H1 (cell line): Measurements from ENCODE around the gene KIF13A. TPM values are rescaled to one million over a fixed set of nuclear protein-coding genes. Genes with fewer than 3 reads are reported as not detected.

Experiments used
- ASH2L ChIP-seq: fragments of 200-600, 300-600 bp; sonication (generic); IDR thresholded peaks from one replicate; pipeline ENCODE4 v1.7.1; 2017; ENCODE audit warnings: low read length
- ATF2 ChIP-seq: IDR thresholded peaks from 2 replicates; pipeline ENCODE4 v1.6.1; 2012; ENCODE audit warnings: low read length, inconsistent platforms
- BCL11A ChIP-seq, 2 experiments: IDR thresholded peaks; one replicate each; pipeline ENCODE4 v1.6.1; 2011; ENCODE audit warnings: low read depth in 2 of 2, low read length in 2 of 2, mild to moderate bottlenecking in 2 of 2
- CBX5 ChIP-seq: fragments of 300-800, 300-1000 bp; sonication (generic); IDR thresholded peaks from 2 replicates; pipeline ENCODE4 v1.7.1; 2016; ENCODE audit warnings: antibody characterized with exemption, low read length, low read depth
- CHD7 ChIP-seq: fragments of 300-600 bp; sonication (generic); IDR thresholded peaks from 2 replicates; pipeline ENCODE4 v1.7.1; 2012; ENCODE audit warnings: low read length, moderate library complexity, mild to moderate bottlenecking, inconsistent platforms; ENCODE audit not compliant: insufficient replicate concordance
- GTF2F1 ChIP-seq: IDR thresholded peaks from 2 replicates; pipeline ENCODE4 v1.6.1; 2012; ENCODE audit warnings: low read depth, low read length, improper control_type of control experiment, borderline replicate concordance
- RXRA ChIP-seq: IDR thresholded peaks from 2 replicates; pipeline ENCODE4 v1.6.1; 2011; ENCODE audit warnings: low read depth, mild to moderate bottlenecking, low read length, moderate library complexity; ENCODE audit not compliant: insufficient read depth
- TAF1 ChIP-seq: IDR thresholded peaks from 2 replicates; pipeline ENCODE4 v1.6.1; 2011; ENCODE audit warnings: mild to moderate bottlenecking, low read depth, low read length
- ZNF274 ChIP-seq: IDR thresholded peaks from 2 replicates; pipeline ENCODE4 v1.7.0; 2012; ENCODE audit warnings: low read length, borderline replicate concordance; ENCODE audit errors: extremely low read depth
- polyA plus RNA-seq, 7 experiments: library from polyadenylated mRNA; depleted of rRNA in 3 of 7; stranded (reverse) in 5 of 7; unstranded in 2 of 7; fragments of >200 nt in 5 of 7; fragments of 200-250 nt in 2 of 7; gene quantifications; 1 replicate in 5 of 7; 2 replicates in 1 of 7; 4 replicates in 1 of 7; pipeline versions ENCODE4 v1.2.1 to v1.2.3, GENCODE V29; 2011 to 2013; ENCODE audit warnings: missing spikeins in 2 of 7, mixed read lengths in 2 of 7
- total RNA-seq: library from RNA; stranded (reverse); fragmentation: NEBNext Ultra II Directional; extraction: Animal tissue kit (Norgen Biotek cat#: 25700); gene quantifications from 2 replicates; pipeline ENCODE4 v1.2.1, GENCODE V29; 2021

The KIF13A gene
- total and polyA plus RNA-seq, 2 of the 8 experiments (the other 6 are each of a cell fraction or from before 2014, with no cell fraction given) = 14.7 to 40.8 TPM

GRCh38 chr6:17972978-17973622, 14.3 kb downstream of the KIF13A start (continued):
- TF ChIP-seq CHD7 = no peak
- no peak for TF ChIP-seq ATF2
- no peak for TF ChIP-seq BCL11A (IDR thresholded peaks at IDR 0.05; ENCODE audit: low read depth in 2 of 2, low read length in 2 of 2)
- no peak for TF ChIP-seq GTF2F1
- TF ChIP-seq RXRA = no peak
- TF ChIP-seq ASH2L = no peak
- no peak for TF ChIP-seq TAF1
- no peak for TF ChIP-seq CBX5
- no peak for TF ChIP-seq ZNF274
